ENCODE data around the gene TARS1. TPM values are rescaled to one million over a fixed set of nuclear protein-coding genes. Genes with fewer than 3 reads are reported as not detected.

TARS1 gene
- total RNA-seq, 4 donors from 2014 or later = 78.3 to 96.6 (median 81.1) TPM

- Histone ChIP-seq H3K36me3 (no peaks in the 10 kb centered on the region), H3K27ac (no peak overlapping the region), H3K27me3 (no peaks in the 10 kb centered on the region), H3K4me1 (no peaks in the 10 kb centered on the region), H3K4me3 (replicated peaks in 1 of 3) (no peak overlapping the region), H3K9me3 (no peaks in the 10 kb centered on the region)
- TF ChIP-seq, protein P1, sequence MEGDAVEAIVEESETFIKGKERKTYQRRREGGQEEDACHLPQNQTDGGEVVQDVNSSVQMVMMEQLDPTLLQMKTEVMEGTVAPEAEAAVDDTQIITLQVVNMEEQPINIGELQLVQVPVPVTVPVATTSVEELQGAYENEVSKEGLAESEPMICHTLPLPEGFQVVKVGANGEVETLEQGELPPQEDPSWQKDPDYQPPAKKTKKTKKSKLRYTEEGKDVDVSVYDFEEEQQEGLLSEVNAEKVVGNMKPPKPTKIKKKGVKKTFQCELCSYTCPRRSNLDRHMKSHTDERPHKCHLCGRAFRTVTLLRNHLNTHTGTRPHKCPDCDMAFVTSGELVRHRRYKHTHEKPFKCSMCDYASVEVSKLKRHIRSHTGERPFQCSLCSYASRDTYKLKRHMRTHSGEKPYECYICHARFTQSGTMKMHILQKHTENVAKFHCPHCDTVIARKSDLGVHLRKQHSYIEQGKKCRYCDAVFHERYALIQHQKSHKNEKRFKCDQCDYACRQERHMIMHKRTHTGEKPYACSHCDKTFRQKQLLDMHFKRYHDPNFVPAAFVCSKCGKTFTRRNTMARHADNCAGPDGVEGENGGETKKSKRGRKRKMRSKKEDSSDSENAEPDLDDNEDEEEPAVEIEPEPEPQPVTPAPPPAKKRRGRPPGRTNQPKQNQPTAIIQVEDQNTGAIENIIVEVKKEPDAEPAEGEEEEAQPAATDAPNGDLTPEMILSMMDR (IDR thresholded peaks at IDR 0.05) = no peak
- TF ChIP-seq POLR2A (IDR thresholded peaks at IDR 0.05) = no peak
- intact Hi-C loops (cut with DNase I) = no loop called here
- no peak for DNase-seq
- WGBS, 2 donors = 85 to 86% methylated on average over 2 of the region's 2 CpGs
These were observed 75.7 kb downstream of the TARS1 start for GRCh38 chr5:33516421-33516820.
